ENCODE data around the gene C1QL2.

GRCh38 chr2:119122663-119123062 lies 35.9 kb downstream of the C1QL2 start:
- no peak for TF ChIP-seq EP300 (IDR thresholded peaks at IDR 0.05)
- no peak for TF ChIP-seq POLR2AphosphoS5 (IDR thresholded peaks at IDR 0.05)
- TF ChIP-seq POLR2A (IDR thresholded peaks at IDR 0.05), result no peak
- TF ChIP-seq CTCF (IDR thresholded peaks at IDR 0.05), result no peak
